Mesothelial cell of epicardium (in vitro differentiated cells): ENCODE data around the gene B3GALT5. TPM values are rescaled to one million over a fixed set of nuclear protein-coding genes. Genes with fewer than 3 reads are reported as not detected.

ENCODE experiments used
- DNase-seq, 2 experiments: peaks; one replicate each; pipeline ENCODE4 v3.0.0; 2021; ENCODE audit warnings: low spot score in 2 of 2; ENCODE audit not compliant: unreplicated experiment in 2 of 2
- H3K27ac Mint-ChIP-seq: 2 replicates; pipeline ENCODE4 v1.8.0; 2021; ENCODE audit warnings: mixed read lengths
- H3K27me3 Mint-ChIP-seq: 2 replicates; pipeline ENCODE4 v1.8.0; 2021; ENCODE audit warnings: low read depth, mixed read lengths
- H3K36me3 Mint-ChIP-seq: 2 replicates; pipeline ENCODE4 v1.8.0; 2021; ENCODE audit warnings: mixed read lengths
- H3K4me1 Mint-ChIP-seq: 2 replicates; pipeline ENCODE4 v1.8.0; 2021; ENCODE audit warnings: mixed read lengths
- H3K4me3 Mint-ChIP-seq: 2 replicates; pipeline ENCODE4 v1.8.0; 2021; ENCODE audit warnings: mild to moderate bottlenecking, moderate library complexity, mixed read lengths
- H3K9me3 Mint-ChIP-seq: 2 replicates; pipeline ENCODE4 v1.8.0; 2021; ENCODE audit warnings: mixed read lengths
- total RNA-seq: library from RNA; stranded (reverse); gene quantifications from 3 replicates; pipeline ENCODE4 v1.2.1, GENCODE V29; 2021
- TF ChIP-seq, protein P1 (sequence below): fragments of 200-600 bp; sonication (generic); IDR thresholded peaks from one replicate; pipeline ENCODE4 v1.5.0; 2021; ENCODE audit warnings: antibody characterized with exemption; ENCODE audit not compliant: unreplicated experiment

Gene B3GALT5
- total RNA-seq, 1 donor from 2014 or later = 6.8 TPM

DNA sequence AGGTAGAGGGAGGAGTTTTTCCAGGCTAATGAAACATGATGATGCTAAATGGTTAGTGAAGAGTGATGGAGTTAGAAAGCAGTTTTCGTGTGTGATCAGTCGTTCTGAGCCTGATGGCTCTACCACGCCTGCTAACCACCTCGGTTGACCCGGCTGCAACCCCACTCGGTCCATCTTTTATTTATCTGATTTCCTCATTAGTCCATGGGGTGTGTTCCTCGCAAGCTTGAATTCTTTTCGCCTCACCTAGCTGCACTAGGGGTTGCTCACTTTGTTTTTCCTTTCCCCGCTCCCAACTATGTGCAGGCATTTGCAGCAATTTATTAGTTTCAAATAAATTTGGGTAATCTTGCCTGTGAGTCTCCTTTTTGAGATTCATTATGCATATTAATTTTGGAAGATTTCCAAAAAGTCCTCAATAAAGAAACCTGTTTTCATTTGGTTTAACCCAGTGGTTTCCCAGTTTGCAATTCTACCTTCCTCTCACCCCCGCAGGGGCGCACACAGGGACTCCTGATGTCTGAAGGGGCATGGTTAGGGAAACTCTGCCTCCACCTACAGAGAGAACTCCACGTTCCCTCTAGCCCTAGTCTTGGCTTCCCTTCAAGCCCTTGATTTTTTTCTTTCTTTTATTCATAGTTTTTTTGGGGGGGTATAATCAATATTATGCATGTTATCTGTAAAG is 12.6 kb downstream of the B3GALT5 start:
- H3K4me3 Mint-ChIP-seq = no peak overlapping the region
- no peaks in the 10 kb centered on the region for H3K4me1 Mint-ChIP-seq
- DNase-seq = no peak
- H3K27me3 Mint-ChIP-seq = no peaks in the 10 kb centered on the region
- H3K36me3 Mint-ChIP-seq = peaks cover 42% of the 10 kb centered on the region
- TF ChIP-seq, protein P1, sequence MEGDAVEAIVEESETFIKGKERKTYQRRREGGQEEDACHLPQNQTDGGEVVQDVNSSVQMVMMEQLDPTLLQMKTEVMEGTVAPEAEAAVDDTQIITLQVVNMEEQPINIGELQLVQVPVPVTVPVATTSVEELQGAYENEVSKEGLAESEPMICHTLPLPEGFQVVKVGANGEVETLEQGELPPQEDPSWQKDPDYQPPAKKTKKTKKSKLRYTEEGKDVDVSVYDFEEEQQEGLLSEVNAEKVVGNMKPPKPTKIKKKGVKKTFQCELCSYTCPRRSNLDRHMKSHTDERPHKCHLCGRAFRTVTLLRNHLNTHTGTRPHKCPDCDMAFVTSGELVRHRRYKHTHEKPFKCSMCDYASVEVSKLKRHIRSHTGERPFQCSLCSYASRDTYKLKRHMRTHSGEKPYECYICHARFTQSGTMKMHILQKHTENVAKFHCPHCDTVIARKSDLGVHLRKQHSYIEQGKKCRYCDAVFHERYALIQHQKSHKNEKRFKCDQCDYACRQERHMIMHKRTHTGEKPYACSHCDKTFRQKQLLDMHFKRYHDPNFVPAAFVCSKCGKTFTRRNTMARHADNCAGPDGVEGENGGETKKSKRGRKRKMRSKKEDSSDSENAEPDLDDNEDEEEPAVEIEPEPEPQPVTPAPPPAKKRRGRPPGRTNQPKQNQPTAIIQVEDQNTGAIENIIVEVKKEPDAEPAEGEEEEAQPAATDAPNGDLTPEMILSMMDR = no peak
- H3K9me3 Mint-ChIP-seq = peaks cover 25% of the 10 kb centered on the region
- H3K27ac Mint-ChIP-seq = no peak overlapping the region

DNA sequence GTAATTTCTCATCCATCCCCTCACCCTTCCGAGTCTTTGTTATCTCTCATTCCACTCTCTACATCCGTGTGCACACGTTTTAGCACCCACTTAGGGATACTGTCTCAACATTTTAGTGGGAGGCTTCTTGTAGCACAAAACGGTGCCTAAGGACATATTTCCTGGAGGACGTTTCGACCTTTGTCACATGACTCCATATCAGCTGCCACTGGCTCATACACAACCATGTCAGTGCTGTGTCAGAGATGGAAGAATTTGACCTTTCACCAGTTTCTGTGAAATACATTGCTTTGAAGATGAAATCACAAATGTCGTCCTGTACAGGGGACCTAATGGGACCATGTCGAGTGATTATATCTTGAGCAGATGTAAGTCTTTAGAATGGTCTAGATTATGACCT is 15.6 kb downstream of the B3GALT5 start:
- H3K4me3 Mint-ChIP-seq = no peak overlapping the region
- H3K9me3 Mint-ChIP-seq = peaks cover 24% of the 10 kb centered on the region
- TF ChIP-seq, protein P1 = no peak
- DNase-seq = no peak
- H3K4me1 Mint-ChIP-seq = peaks cover 3% of the 10 kb centered on the region
- no peaks in the 10 kb centered on the region for H3K27me3 Mint-ChIP-seq
- no peak overlapping the region for H3K27ac Mint-ChIP-seq
- H3K36me3 Mint-ChIP-seq = peaks cover 41% of the 10 kb centered on the region

DNA sequence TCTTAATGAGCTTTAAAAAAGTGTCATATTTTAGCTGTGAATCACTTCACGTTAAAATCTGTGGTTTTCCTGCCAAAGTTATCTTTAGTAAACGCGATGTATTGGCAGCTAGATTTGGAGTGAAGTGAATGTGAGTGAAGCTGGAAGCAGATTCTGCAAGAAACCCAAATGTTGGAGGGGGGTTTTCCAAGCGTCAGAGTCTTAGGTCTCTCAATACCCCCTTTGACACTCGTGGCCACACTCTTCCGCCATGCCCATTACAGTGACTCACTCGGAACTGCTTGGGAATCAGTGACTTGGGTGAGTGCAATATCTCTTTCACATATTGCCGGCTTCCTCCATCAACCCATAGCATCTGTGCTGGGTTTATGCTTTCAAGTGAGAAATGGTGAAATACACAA is 17.5 kb downstream of the B3GALT5 start:
- TF ChIP-seq, protein P1 = no peak
- Mint-ChIP-seq H3K27me3 (no peaks in the 10 kb centered on the region), H3K9me3 (peaks cover 13% of the 10 kb centered on the region), H3K36me3 (peaks cover 24% of the 10 kb centered on the region), H3K27ac (no peak overlapping the region), H3K4me1 (peaks cover 3% of the 10 kb centered on the region), H3K4me3 (no peak overlapping the region)
- no peak for DNase-seq

DNA sequence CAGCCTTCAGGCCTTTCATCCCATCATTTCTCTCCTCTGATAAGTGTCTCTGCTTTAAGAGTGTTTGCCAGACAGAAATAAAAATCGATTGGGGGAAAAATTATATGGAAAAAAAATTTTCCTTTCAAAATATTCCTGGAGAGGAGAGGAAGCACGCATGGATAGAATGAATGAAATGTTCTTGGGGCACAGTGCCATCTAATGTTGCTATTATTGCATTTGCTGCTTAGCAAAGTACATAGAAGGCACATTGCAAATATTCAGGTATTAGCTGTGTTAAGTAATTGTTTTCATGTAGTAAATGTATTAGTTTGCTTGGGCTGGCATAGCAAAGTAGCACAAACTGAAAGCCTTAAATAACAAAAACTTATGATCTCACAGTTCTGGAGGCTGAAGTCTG is 18.1 kb downstream of the B3GALT5 start:
- no peak for DNase-seq
- Mint-ChIP-seq H3K4me3 (no peak overlapping the region), H3K27me3 (no peaks in the 10 kb centered on the region), H3K27ac (no peak overlapping the region), H3K9me3 (peaks cover 11% of the 10 kb centered on the region), H3K4me1 (peaks cover 3% of the 10 kb centered on the region), H3K36me3 (peaks cover 18% of the 10 kb centered on the region)
- TF ChIP-seq, protein P1 = no peak

DNA sequence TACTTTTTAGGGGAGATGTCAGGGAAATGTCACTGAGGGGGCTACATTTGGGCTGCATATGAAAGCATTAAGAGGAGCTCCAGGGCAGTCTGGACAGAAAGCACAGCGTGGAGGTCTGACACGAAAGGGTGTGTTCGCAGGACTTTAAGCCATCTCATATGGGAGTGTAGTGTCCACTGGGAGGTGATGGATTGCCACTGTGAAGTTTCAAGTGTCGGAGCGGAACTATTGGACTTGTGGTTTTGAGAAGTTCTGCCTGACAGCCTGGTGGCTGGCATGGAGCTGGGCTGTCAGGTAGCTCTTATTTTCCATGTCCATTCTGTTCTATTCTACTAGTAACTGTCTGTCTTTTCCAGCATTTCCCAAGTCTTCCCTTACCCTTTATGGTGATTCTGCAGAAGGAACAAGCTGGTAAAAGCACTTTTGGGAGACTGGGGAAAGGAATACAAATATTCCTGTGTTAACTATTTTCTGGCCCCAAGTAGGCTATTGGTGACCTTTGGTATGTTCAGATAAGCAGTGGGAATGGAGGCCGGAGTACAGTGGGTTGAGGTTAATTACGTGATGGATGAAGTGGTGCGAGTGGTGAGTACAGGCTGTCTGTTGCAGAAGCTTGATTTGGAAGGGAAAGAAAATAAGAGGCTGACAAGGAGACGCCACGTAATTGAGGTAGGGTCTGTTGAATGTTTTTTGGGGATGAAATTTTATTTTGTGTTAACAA is 19.3 kb downstream of the B3GALT5 start:
- no peak overlapping the region for H3K4me3 Mint-ChIP-seq
- peaks cover 3% of the 10 kb centered on the region for H3K4me1 Mint-ChIP-seq
- DNase-seq = no peak
- no peaks in the 10 kb centered on the region for H3K9me3 Mint-ChIP-seq
- H3K27me3 Mint-ChIP-seq = no peaks in the 10 kb centered on the region
- peaks cover 6% of the 10 kb centered on the region for H3K36me3 Mint-ChIP-seq
- H3K27ac Mint-ChIP-seq = no peak overlapping the region
- TF ChIP-seq, protein P1 = no peak
